Smooth muscle cell (in vitro differentiated cells): Measurements from ENCODE around the gene TMED10. TPM values are rescaled to one million over a fixed set of nuclear protein-coding genes. Genes with fewer than 3 reads are reported as not detected.

Source experiments
- DNase-seq: peaks from one replicate; lab custom pipeline; 2025; ENCODE audit not compliant: unreplicated experiment; lab: John Stamatoyannopoulos, UW
- H2AFZ ChIP-seq: fragments of 200-600 bp; sonication (generic); 2 replicates; pipeline ENCODE4 v1.6.0; 2016; ENCODE audit warnings: antibody characterized with exemption, low read depth, mild to moderate bottlenecking
- H3F3A ChIP-seq: fragments of 200-600 bp; sonication (generic); 2 replicates; pipeline ENCODE4 v1.6.0; 2017; ENCODE audit warnings: antibody characterized with exemption, low read depth
- H3K27ac ChIP-seq: fragments of 200-600 bp; sonication (generic); 2 replicates; pipeline ENCODE4 v1.5.1; 2016; ENCODE audit warnings: low read depth, mild to moderate bottlenecking
- H3K27me3 ChIP-seq: fragments of 200-600 bp; sonication (generic); 2 replicates; pipeline ENCODE4 v1.6.1; 2016; ENCODE audit warnings: low read depth, mild to moderate bottlenecking
- H3K36me3 ChIP-seq: fragments of 200-600 bp; sonication (generic); 2 replicates; pipeline ENCODE4 v1.5.1; 2016; ENCODE audit warnings: low read depth
- H3K4me1 ChIP-seq: fragments of 200-600 bp; sonication (generic); 2 replicates; pipeline ENCODE4 v1.5.1; 2016; ENCODE audit warnings: low read depth
- H3K4me2 ChIP-seq: fragments of 200-600 bp; sonication (generic); 2 replicates; pipeline ENCODE4 v1.6.0; 2016; ENCODE audit warnings: mild to moderate bottlenecking
- H3K4me3 ChIP-seq: fragments of 200-600 bp; sonication (generic); 2 replicates; pipeline ENCODE4 v1.5.1; 2016; ENCODE audit warnings: mild to moderate bottlenecking
- H3K79me2 ChIP-seq: fragments of 200-600 bp; sonication (generic); 2 replicates; pipeline ENCODE4 v1.6.0; 2016; ENCODE audit warnings: low read depth, mild to moderate bottlenecking
- H3K9ac ChIP-seq: fragments of 200-600 bp; sonication (generic); 2 replicates; pipeline ENCODE4 v1.6.0; 2016; ENCODE audit warnings: low read depth
- H3K9me3 ChIP-seq: fragments of 200-600 bp; sonication (generic); replicated peaks from 2 replicates; pipeline ENCODE4 v1.5.1; 2016; ENCODE audit warnings: low read depth
- H4K20me1 ChIP-seq: fragments of 200-600 bp; sonication (generic); 2 replicates; pipeline ENCODE4 v1.6.0; 2016; ENCODE audit warnings: low read depth
- WGBS: methylation state at CpG from one replicate; pipeline ENCODE4 v1.1.7; 2016; ENCODE audit warnings: low lambda C conversion rate; 5-methylcytosine and 5-hydroxymethylcytosine counted together
- polyA plus RNA-seq: library from polyadenylated mRNA; unstranded; fragments of >200 nt; fragmentation: Nextera tagmentation; extraction: Ambion mirVana; gene quantifications from 2 replicates; pipeline ENCODE4 v1.2.1, GENCODE V29; 2016
- total RNA-seq: library from RNA; depleted of rRNA; stranded (reverse); fragments of >200 nt; gene quantifications from 2 replicates; pipeline ENCODE4 v1.2.3, GENCODE V29; 2014
- TF ChIP-seq, protein P1 (sequence below): fragments of 200-600 bp; sonication (generic); IDR thresholded peaks from 2 replicates; pipeline ENCODE4 v1.5.1; 2017; ENCODE audit warnings: borderline replicate concordance, mild to moderate bottlenecking, antibody characterized with exemption; ENCODE audit not compliant: insufficient read depth, poor library complexity, severe bottlenecking

TMED10 gene
- total and polyA plus RNA-seq, 2 experiments from 2014 or later = 473 to 566 TPM

- no peak overlapping the region for H3K4me3 ChIP-seq
- no peak overlapping the region for H2AFZ ChIP-seq
- H3K4me2 ChIP-seq = peak overlapping the region; percentile 52
- H3F3A ChIP-seq = peaks cover 10% of the 10 kb centered on the region
- TF ChIP-seq, protein P1, sequence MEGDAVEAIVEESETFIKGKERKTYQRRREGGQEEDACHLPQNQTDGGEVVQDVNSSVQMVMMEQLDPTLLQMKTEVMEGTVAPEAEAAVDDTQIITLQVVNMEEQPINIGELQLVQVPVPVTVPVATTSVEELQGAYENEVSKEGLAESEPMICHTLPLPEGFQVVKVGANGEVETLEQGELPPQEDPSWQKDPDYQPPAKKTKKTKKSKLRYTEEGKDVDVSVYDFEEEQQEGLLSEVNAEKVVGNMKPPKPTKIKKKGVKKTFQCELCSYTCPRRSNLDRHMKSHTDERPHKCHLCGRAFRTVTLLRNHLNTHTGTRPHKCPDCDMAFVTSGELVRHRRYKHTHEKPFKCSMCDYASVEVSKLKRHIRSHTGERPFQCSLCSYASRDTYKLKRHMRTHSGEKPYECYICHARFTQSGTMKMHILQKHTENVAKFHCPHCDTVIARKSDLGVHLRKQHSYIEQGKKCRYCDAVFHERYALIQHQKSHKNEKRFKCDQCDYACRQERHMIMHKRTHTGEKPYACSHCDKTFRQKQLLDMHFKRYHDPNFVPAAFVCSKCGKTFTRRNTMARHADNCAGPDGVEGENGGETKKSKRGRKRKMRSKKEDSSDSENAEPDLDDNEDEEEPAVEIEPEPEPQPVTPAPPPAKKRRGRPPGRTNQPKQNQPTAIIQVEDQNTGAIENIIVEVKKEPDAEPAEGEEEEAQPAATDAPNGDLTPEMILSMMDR = no peak
- no peaks in the 10 kb centered on the region for H3K27me3 ChIP-seq
- H4K20me1 ChIP-seq = no peaks in the 10 kb centered on the region
- no peaks in the 10 kb centered on the region for H3K36me3 ChIP-seq
- no peak overlapping the region for H3K27ac ChIP-seq
- H3K4me1 ChIP-seq = peaks cover 26% of the 10 kb centered on the region
- DNase-seq = no peak
- peak overlapping the region; percentile 35 for H3K9ac ChIP-seq
- no peaks in the 10 kb centered on the region for H3K9me3 ChIP-seq
- 32% methylated on average over 12 of the region's 12 CpGs for WGBS
- no peaks in the 10 kb centered on the region for H3K79me2 ChIP-seq
These were observed 45.8 kb upstream of the TMED10 start for GRCh38 chr14:75222208-75222701.

DNA sequence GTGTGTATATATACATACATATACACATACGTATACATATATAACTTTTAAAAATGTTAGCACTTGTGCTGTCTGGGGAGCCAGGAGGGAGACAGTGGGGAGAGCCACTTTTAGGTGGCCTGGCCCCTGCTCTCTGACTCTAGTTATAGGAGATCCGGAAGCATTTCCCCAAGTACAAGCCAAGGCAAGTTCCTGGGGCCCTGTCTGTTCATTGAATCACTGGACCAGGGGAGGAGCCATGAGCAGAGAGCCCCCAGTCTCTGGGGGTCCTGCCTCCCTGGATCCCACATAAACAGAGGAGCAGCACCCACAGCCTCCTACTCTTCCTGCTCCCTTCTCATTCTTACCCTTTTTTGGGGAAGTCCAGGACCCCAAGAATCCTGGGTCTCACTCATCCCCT is 45.4 kb upstream of the TMED10 start:
- H3K4me3 ChIP-seq = no peak overlapping the region
- TF ChIP-seq, protein P1 = no peak
- H3K9ac ChIP-seq = peak overlapping the region; percentile 35
- 73% methylated on average over 2 of the region's 2 CpGs for WGBS
- no peak overlapping the region for H3K27ac ChIP-seq
- no peak for DNase-seq
- peaks cover 26% of the 10 kb centered on the region for H3K4me1 ChIP-seq
- no peaks in the 10 kb centered on the region for H3K79me2 ChIP-seq
- H4K20me1 ChIP-seq = no peaks in the 10 kb centered on the region
- no peaks in the 10 kb centered on the region for H3K27me3 ChIP-seq
- H3F3A ChIP-seq = peaks cover 10% of the 10 kb centered on the region
- peak overlapping the region; percentile 52 for H3K4me2 ChIP-seq
- no peaks in the 10 kb centered on the region for H3K36me3 ChIP-seq
- H3K9me3 ChIP-seq = no peaks in the 10 kb centered on the region
- H2AFZ ChIP-seq = no peak overlapping the region

GRCh38 chr14:75220156-75220555 is 43.7 kb upstream of the TMED10 start:
- DNase-seq = no peak
- 82% methylated on average over 9 of the region's 9 CpGs for WGBS
- Histone ChIP-seq H3K27ac (no peak overlapping the region), H3K79me2 (no peaks in the 10 kb centered on the region), H2AFZ (no peak overlapping the region), H3K9me3 (no peaks in the 10 kb centered on the region), H3K4me1 (peaks cover 26% of the 10 kb centered on the region), H3K4me2 (no peak overlapping the region), H3K9ac (no peak overlapping the region), H3K4me3 (no peak overlapping the region), H3K36me3 (no peaks in the 10 kb centered on the region), H4K20me1 (no peaks in the 10 kb centered on the region), H3F3A (peaks cover 10% of the 10 kb centered on the region), H3K27me3 (no peaks in the 10 kb centered on the region)
- TF ChIP-seq, protein P1 = no peak

DNA sequence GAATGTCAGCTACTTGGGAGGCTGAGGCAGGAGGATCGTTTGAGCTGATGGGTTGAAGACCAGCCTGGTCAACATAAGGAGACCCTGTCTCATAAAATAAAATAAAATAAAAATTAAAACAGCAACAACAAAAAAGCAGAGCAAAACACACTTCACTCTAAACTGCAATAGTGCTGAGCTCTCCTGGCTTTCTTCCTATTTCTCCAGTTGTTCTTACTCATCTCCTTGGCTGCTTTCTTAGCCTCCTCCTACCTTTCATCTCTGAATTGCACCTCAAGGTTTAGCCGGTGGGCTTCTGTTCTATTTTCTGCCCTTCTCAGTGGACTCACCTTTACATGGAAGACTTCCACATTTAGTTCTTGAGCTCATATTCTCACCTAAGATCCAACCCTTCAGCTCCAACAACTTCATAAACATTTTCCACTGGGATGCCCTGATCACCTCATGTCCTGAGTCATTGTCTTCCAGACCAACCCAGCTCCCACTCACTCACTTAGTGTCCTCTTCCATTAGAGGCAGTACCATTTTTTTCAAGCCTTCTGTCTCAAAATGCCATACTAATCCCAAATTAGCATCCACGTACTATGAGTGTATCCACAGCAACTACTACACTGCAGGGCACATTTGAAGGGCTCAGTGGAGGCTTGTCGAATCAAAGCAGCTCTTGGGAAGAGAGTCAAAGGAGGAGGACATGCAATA is 41.2 kb upstream of the TMED10 start:
- no peak for DNase-seq
- Histone ChIP-seq H2AFZ (no peak overlapping the region), H4K20me1 (no peaks in the 10 kb centered on the region), H3K9me3 (no peaks in the 10 kb centered on the region), H3K27me3 (no peaks in the 10 kb centered on the region), H3K4me3 (no peak overlapping the region), H3K79me2 (no peaks in the 10 kb centered on the region), H3K4me2 (no peak overlapping the region), H3K27ac (no peak overlapping the region), H3K4me1 (peaks cover 13% of the 10 kb centered on the region), H3F3A (no peaks in the 10 kb centered on the region), H3K9ac (no peak overlapping the region), H3K36me3 (no peaks in the 10 kb centered on the region)
- 81% methylated on average over 4 of the region's 4 CpGs for WGBS
- TF ChIP-seq, protein P1 = no peak
